ENCODE data around the gene XPNPEP2.

DNA sequence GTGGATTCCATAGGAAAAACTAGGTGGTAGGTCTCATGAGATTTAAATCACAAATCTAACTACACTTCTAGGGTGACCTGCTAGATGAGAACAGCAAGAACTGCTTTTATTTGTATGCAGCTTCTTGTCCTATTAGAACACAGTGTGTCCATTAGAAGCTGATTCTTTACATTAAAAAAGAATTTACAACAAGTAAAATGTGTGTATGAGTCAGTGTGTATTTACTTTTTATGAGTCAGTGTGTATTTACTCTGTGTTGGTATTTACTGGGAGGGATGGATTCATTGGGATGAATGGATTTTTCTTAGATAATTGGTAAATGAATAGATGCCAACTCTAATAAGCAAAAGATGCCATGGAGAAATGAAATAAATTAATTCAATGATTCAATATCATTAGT lies 40.6 kb upstream of the XPNPEP2 start:
- TF ChIP-seq POLR2A (IDR thresholded peaks at IDR 0.05): no peak
- TF ChIP-seq, protein P1, sequence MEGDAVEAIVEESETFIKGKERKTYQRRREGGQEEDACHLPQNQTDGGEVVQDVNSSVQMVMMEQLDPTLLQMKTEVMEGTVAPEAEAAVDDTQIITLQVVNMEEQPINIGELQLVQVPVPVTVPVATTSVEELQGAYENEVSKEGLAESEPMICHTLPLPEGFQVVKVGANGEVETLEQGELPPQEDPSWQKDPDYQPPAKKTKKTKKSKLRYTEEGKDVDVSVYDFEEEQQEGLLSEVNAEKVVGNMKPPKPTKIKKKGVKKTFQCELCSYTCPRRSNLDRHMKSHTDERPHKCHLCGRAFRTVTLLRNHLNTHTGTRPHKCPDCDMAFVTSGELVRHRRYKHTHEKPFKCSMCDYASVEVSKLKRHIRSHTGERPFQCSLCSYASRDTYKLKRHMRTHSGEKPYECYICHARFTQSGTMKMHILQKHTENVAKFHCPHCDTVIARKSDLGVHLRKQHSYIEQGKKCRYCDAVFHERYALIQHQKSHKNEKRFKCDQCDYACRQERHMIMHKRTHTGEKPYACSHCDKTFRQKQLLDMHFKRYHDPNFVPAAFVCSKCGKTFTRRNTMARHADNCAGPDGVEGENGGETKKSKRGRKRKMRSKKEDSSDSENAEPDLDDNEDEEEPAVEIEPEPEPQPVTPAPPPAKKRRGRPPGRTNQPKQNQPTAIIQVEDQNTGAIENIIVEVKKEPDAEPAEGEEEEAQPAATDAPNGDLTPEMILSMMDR (IDR thresholded peaks at IDR 0.05): no peak

Measured in heart left ventricle (tissue), 13 donors.